A172 (cell line): ENCODE results near the gene ZNF423. TPM values are rescaled to one million over a fixed set of nuclear protein-coding genes. Genes with fewer than 3 reads are reported as not detected.

Experiments used
- DNase-seq: peaks from one replicate; pipeline ENCODE4 v3.0.0-alpha.2; 2015; ENCODE audit warnings: low spot score
- total RNA-seq: library from RNA; depleted of rRNA; stranded (reverse); fragments of >200 nt; shearing (Covaris generic); gene quantifications from 2 replicates; pipeline ENCODE4 v1.2.3, GENCODE V29; 2014

The ZNF423 gene
- total RNA-seq, 1 experiment from 2014 or later: not detected

DNA sequence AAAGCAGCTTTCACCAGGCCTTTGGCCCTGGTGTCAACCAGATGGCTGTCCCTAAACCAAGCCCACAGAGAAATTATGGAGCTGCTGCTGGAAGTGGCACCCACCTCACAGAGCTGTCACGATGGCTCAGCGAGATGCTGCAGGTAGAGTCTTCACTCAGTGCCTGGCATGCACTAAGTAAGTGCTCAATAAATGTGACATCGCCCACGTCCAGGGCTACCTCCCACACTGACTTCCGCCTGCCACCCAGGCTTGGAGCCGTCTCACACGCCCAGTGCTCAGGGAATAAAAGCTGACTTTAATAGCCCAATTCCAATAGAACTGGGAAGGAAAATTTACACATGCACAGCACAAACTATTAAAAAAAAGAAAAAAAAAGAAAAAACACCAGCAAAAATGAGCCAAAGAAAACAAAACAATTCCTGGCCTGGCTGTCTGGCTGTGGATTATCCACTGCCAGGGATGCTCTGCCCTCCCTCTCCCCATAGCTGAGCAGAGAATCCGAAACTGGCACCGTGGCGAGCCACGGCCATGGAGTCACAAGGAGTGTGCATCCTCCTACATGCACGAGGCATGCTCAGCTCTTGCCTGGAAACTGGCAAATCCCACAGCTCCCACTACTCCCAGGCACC lies 68.9 kb downstream of the ZNF423 start:
- no peak for DNase-seq

DNA sequence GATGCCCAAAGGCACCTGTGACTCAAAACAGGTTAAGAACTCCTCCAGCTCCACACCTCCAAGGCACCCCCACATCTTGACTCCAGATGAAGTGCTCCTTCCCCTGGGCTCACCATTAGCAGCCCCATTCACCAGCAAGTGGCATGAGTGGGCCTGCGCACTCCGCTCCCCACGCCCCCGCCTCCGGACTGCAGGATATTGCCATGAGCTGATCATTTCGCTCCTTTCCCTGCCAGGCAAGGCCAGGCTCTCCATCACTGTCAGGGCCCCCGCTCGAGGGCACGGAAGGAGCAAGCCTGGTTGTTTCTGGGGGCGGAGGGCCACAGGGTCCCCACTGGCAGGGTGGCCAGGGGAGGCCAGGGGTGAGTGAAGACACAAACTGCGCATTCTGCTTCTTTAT lies 69.9 kb downstream of the ZNF423 start:
- DNase-seq: no peak

DNA sequence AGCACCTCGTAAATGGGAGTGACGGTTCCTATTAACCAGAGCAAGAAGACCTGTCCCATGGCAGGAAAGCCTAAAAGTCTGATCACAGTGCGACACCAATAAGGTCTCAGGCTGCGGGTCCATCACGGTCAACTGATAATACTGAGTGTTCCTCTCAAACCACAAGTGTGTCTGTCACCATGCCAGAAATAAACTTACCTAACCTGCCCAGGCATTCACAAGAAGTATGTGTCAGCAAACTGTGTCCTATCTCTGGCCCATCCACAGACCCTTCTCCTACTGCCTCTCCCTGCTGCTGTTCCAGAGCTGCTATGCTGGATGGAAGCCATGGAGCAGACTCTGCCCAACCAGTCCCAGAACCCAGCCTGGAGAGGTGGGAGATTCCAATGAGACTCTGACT lies 73.5 kb downstream of the ZNF423 start:
- DNase-seq: no peak

DNA sequence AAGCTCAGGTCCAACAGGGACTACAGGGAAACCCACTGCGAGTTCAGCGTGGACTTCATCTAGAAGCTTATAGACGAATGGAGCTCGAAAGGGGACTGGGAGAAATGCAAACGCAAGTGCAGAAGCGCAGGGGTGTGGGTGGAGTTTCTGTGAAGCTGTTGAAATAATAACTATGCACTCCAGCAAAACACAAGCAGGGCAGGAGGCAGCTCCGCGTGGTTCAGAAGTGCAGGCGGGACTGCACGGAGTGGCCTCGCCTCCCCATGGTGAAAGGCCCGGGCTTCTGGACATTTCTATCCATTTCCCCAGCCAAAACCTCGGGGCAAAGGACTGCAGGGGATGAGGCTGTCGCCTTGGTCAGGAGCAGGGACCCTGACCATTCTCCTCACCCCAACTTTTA lies 74.5 kb downstream of the ZNF423 start:
- DNase-seq: no peak

DNA sequence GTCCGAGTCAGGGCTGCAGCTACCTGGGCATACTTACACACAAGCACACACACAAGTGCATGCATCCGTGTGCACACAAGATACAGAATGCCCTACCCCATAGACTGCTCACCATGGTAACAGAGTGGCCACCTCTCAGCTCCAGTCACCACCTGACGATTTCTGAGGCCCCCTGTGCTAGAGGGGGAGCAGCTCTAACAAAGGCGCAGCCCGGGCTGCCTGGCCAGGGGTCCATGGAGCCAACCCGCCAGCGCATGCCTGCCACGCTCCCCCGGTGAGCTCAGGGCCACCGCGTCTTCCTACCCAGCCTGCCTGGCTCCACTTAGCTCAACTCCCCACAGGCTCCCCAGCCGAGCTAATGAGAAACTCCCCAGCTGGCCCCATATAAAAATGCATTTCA lies 75.5 kb downstream of the ZNF423 start:
- DNase-seq: no peak

DNA sequence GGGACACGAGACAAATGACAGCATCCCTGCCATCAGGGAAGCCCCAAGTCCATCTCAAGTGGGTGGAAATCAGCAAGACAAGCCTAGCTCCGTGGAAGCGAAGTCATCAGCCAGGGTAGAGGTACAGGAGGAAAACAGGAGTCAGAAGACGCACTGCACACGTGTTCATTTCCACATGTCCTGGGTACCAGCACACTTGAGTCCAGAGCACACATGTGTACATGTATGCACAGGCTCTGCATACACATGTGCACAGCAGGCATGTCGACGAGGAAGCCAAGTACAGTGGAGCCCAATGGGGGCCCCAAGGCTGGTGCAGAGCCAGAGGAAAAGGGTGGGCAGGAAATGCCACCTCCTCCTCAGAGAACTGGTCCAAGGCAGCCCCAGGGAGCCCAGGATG lies 75.9 kb downstream of the ZNF423 start:
- no peak for DNase-seq

DNA sequence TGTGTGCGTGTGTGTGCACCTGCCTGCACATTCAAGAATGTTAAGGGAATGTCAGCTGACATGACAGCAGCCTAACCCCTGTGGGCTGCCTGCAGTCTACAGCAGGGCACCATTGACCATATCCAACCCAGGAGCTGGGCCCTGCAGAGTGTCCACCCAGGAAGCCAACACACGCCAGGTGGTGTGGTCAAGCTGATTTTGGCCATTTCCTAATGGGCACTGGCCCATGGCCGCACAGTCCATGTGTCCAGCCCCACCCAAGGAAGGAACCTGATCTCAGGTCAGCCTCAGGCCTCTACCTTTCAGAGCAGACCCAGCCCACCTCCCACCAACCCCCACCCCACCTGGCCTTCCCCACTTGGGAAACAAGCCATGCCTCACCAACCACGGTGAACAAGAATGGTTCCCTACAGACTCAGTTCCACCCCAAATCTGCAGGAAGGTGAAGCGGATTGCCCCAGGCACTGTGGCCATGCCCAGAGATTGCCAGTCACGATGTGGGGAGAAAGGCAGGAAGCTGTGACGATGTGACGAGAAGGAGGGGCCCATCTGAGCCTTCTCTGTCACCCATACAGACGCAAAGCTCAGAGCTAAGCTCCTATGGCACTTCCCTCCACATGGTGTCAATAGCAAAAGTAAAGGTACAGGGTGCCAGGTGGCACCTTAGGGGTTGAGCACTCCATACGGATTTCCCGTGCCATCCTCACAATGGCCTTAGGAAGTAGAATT lies 77.5 kb downstream of the ZNF423 start:
- no peak for DNase-seq

DNA sequence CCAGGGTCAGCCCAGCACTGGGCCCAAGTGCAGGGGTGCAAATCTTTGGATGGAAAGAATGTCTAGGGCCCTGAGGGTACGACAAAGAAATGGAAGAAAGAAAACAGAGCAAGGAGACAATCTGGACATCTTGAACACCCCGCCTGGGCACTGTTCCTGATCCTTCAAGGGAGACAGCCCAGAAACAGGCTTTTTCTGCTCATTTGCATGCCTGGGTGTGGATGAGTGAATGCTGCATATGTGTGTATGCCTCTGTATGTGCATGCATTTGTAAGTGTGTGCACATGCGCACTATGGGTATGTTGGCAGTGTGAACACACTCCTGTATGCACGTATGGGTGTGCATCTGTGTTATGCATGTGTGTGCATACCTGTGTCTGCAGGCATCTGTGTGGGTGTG lies 79.2 kb downstream of the ZNF423 start:
- DNase-seq: no peak

DNA sequence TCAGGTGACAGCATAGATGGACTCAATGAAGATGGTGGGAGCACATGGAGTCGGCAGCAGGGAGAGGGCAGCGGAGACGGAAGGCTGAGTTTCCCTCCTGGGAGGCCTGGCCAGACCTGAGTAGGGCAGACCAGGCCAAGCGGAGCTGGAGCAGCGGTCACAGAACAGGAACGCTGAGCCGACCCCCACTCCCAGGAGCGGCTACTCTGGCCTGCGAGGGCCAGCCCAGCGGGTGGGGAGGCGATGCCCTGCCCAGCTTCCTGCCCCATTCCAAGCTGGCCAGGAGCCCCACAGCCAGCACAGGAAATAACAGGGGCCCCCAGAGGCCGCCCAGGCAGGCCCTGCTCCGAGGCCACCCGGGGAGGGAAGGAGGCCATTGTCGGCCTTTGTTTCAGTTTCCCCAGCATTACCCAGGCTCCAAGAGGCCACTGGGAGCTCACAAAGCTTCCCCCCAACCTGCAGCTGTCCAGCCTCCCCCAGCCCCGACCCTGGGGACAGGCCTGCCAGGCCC lies 79.8 kb downstream of the ZNF423 start:
- DNase-seq: no peak

DNA sequence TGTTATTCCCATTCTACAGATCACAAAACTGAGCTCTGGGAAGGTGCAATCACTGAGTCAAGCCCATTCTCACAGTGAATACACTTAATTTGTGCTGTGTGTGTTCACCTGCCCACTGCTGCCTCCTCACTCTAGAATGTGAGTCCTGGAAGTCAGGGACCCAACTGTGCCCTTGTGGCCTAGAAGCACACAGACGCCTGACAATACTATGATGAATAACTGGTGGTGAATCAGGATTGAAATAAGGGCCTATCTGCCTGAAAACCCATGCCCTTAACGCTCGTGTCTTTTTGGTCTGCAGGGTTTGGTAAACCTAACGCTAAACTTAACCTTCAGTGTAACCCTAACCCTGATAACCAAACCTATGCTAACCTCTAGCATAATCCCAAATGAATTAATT lies 80.3 kb downstream of the ZNF423 start:
- DNase-seq: no peak

DNA sequence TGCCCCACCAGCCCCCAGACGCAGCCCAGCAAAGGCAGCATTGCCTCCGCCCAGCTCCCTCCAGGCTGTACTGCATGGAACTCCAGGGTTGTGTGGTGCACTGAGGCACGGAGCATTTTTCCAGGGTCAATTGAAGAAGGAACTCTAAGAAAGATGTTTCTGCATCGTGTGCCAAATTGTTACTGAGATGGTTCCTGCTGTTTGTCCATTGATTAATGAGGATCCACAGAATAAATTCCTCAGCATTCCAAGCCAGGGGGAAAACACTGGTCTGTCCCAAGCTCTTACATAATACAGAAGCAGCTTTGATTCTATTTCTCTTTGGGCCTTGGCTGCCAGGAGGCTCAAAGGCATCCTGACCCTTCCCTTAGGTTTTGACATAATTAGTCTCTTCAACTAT lies 80.9 kb downstream of the ZNF423 start:
- no peak for DNase-seq

DNA sequence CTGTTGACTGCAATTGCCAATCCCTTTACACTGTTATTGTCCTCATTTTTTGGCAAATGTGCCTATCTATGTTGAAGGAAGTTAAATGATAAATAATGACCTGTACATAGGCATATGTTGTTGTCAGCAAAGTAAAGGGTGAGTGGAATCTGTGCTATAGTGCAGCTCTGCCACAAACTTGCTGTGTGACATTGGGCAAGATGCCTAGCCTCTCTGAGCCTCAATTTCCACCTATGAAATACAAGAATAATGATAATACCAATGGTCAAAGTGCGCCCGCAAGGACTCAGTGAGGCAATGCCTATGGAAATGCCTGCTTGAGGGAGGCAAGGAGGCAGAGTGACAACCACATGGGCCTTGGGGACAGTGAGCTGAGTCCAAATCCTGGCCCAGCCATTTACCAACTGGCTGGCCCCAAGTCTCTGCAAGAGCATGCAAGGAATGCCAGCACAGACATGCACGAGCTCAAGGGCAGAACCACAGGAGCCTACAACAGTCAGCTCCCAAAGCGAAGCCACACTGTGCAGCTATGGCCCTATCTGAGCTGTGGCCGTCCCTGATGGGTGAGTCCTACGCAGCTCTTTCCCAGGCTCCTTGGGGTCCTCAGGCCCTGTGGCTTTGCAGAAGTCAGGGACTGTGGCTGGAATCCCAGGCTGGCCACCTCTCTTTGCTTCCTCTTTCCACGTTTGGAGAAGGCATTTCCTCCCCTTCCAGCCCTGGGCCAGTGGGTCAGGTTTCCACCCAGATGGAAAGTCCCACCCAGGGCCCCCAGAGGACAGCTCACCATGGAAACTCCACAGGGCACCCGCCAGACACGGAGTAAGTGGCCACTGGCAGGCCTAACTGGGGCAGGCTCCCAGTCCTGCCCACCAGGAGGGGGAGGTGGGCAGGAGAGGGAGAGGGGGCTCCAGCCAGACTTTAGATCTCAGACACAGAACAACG lies 82.1 kb downstream of the ZNF423 start:
- DNase-seq: no peak

DNA sequence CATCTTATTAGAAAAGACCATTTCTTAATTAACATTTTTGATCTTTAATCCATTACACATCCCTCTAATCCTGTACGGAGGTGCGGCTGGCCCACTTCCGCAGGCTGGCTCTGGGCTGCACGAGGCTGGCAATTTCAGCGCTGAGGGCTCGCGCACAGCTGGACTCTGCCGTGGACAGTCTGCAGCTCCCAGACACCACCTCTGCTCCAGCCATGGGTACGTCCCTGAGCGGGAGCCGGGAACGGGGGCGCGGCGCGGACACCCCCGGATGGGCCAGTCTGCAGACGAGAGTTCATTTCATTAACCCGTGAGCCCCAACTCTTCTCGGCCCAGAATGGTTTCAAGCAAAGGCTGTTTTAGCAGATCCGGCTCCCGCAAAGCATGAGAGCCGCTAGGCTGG lies 87.9 kb downstream of the ZNF423 start:
- no peak for DNase-seq

DNA sequence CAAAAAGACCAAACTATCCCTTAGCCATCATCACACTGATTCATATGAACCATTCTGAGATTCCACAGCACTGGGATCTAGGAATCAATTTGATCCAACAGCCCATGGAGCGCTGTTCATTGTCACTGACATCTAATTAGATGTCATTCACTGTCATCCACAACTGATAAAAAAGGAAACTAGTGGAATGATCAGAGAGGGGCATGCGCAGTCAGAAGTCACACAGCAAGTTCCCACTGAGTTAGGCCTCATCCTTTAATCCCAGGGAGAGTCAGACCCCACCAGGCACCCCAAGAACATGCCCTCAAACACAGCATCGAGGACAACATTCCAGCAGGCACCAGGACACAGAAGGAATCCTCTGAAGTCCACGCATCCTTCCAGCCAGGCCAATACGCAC lies 88.5 kb downstream of the ZNF423 start:
- no peak for DNase-seq

DNA sequence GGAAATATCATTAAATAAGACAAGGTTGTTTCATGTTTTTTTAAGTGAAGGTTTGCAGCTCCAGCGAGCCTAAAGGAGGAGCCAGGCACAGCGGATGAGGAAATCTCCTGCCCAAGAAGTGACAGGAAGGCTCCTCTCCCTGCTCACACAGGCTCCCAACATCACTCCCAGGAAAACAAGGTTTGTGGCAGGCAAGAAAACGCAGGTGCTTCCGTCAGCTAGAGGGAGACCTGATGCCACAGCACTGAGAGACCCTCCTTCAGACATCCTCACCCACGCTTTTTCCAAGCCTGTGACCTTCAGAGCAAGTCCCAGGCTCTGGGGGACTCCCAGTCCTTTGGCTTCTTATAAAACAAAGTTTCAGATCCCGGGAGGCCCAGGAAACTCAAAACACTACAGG lies 89.7 kb downstream of the ZNF423 start:
- DNase-seq: no peak

DNA sequence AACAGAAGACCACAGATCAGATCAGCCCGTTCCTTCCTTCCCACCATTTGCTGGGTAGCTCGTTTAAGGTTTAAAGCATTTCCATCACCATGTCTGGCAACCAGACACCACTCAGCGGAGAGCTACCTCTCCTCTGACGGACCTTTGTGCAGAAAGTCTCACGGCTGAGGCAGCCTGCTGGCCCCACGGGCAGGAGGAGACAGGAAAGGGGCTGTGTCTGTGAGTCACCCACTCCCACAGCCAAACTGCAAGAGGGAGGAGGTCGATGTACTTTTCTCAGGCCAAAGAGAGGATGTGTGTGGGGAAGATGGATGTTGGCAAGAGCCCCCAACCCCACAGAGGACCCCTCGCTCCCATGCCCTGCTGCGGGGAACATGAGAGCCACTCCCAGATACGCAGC lies 92.1 kb downstream of the ZNF423 start:
- no peak for DNase-seq

DNA sequence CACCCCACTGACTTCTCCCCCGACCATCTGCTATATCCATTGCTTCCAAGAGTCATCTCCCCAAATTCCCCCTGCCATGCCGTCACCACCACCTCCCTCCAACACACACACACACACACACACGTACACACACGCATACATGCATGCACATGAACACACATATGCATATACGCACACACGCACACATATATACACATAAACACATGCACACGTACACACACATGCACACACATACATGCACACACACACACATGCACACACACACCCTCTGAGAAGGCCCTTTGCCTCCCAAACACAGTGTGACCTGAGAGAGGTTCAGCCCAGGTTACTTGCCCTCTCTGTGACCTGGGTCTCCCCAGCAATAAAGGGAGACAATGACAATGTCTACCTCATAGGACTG lies 95.1 kb downstream of the ZNF423 start:
- DNase-seq: no peak

DNA sequence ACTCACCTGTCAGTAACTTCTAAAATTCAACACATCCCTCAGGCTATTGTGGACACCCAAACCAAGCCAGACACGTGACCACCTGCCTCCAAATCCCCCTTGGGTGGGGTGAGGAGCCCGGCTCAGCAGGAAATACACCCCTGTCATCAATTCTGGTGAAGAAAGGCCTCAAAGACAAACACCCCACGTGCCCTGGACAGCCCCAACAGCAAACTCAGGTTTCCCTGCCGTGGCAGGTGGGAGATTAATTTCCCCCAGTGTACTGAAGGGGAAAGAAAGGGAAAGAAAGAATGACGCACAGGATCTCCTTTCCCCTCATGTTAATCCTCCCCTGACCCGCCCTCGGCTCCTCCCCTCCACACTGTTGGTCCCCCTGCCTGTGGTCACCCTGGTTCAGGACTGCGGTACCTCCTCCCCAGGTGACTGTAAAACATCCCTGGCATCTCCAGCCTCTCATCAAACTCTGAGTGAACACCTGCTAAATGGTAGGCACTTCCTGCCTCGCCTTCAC lies 98.3 kb downstream of the ZNF423 start:
- no peak for DNase-seq

DNA sequence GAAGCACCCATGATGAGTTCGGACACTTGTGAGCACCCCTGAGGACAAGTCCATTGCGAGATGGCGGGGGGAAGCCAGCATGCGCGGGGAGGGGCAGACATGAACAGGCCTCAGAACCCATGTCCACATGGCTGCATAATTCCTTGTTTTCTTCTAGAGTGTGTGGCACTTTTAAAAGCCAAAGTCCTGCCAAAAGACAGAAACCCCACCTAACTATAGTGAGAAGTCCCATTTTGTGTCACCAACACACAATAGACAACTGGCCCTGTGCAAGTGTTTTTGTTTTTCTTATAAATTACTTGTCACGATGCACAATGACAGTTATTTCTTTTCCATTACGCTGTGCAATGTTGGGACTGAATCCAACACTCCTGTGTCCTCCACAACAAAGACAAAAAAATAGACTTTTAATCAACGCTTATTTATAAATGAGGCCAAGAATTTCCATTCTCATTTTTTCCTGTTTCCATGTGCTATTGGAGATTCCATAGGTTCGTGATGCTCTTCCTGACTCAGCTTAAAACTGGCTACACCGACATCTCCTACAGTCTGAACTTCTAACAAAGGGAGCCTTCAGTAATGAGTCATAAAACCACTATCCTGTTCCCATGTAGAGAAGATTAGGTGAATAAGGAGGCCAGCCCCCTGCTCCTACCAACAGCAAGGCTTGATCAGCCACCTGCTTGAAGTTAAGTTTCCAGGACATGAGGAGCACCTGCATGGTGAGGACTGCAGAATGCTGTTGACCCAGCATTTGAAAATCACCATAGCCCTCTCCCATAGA lies 98.9 kb downstream of the ZNF423 start:
- DNase-seq: peak; percentile 82

DNA sequence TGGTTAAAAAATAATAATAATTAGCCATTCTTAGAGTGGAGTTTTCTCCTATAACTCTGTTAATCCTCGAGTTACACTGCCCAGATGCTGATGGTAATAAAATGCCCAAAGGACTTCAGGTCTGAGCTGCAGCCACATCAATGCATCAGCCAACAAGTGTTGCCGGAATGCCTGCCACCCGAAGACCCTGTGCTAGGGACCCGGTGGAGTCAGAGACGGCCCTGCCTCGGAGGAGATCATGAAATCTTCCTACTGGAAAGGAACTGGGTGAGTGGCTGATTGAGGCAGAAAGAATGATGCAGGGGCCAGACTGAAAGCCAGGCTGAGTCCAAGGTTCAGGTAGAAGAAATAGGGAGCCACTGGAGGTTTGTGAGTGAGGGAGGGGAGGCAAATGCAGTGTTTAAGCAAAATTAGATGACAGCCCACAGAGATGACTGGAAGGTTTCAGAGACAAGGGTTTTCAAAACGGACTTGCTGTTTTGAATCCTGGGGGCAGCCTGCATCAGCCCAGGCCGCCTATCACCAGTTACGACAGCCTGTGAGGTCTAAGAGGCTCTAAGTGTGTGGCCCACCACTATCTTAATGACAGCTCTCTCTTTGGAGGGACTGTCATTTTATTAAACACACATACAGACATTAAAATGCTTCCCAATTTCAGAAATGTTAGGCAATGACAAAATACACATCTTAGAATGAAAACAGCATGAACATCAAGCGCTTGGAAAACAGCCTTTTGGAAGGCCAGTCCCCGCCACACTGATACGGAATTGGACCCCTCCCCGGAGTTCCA lies 100.0 kb downstream of the ZNF423 start:
- no peak for DNase-seq

DNA sequence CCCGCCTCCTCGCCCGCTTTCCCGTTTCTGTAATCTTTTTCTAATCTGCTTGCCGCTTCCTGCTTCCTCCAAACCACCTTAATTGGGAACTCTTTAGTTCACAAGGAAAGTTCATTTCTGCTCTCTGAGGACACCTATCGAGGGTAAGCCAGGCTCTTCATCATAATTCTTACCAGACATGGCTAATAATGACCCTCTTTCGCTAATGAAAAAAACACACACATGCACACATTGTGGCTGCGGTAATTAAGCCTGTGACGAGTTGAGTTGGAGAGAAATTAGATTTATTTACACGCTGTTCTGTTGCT lies 100.6 kb downstream of the ZNF423 start:
- DNase-seq: no peak
